T-helper 2 cell treated with Interferon-gamma antibody and Interleukin-4, amounts not matched to agents 5 μg/mL and 100 μg/mL, for 36 hours (primary cell): Measurements from ENCODE around the gene UNC93B1.
"Not testable (repeated sequence)": the region's sequence is repeated elsewhere in the genome, so short reads cannot be mapped to it uniquely, and the experiment has no call there.

Experiments
- DNase-seq: peaks from one replicate; pipeline ENCODE4 v3.0.0; 2021; ENCODE audit warnings: low spot score
- H3K27ac Mint-ChIP-seq: one replicate; pipeline ENCODE4 v1.8.0; 2021; ENCODE audit warnings: mild to moderate bottlenecking, mixed read lengths
- H3K27me3 Mint-ChIP-seq: one replicate; pipeline ENCODE4 v1.8.0; 2021; ENCODE audit warnings: low read depth, mixed read lengths
- H3K36me3 Mint-ChIP-seq: one replicate; pipeline ENCODE4 v1.8.0; 2021; ENCODE audit warnings: low read depth, mixed read lengths
- H3K4me1 Mint-ChIP-seq: one replicate; pipeline ENCODE4 v1.8.0; 2021; ENCODE audit warnings: low read depth, mixed read lengths
- H3K4me3 Mint-ChIP-seq: one replicate; pipeline ENCODE4 v1.8.0; 2022; ENCODE audit warnings: mild to moderate bottlenecking, moderate library complexity, mixed read lengths
- H3K9me3 Mint-ChIP-seq: one replicate; pipeline ENCODE4 v1.8.0; 2021; ENCODE audit warnings: mixed read lengths

UNC93B1 gene

DNA sequence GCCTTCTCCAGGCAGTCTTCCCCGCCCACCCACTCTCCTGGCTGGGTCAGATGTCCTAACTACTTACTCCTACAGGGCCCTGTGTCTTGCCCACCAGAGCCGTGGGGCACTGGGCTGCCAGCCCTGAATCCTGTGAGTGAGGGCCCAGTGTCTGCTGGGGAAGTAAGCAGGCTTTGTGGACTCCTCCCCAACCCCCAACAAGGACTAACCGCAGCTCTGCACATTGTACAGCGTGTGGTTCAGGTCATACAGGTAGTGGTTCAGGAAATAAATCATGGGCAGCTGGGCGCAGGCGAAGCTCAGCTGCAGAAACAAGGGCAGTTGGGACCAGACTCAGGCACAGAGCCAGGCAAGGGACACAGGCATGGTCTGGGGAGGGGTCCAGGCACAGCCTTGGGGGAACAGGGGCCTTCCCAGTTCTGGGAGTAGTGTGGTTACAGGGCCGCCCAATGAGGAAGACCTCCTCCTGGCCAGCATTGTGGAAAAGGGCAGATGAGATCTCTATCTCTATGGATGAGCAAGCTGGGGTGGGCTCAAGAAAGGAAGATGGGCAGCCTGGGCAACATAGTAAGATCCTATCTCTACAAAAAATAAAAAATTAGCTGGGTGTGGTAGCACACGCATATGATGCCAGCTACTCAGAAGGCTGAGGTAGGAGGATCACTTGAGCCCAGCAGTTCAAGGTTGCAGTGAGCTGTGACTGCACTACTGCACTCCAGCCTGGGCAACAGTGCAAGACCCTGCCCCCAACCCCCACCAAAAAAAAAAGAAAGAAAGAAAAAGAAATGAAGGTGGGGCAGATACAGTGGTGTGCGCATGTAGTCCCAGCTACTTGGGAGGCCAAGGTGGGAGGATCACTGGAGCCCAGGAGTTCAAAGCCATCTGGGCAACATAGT lies 5.5 kb downstream of the UNC93B1 start:
- no peak for DNase-seq
- peak overlapping the region; percentile 70 for H3K27ac Mint-ChIP-seq
- H3K9me3 Mint-ChIP-seq: no peaks in the 10 kb centered on the region
- peaks cover 15% of the 10 kb centered on the region for H3K4me1 Mint-ChIP-seq
- peaks cover 6% of the 10 kb centered on the region for H3K36me3 Mint-ChIP-seq
- H3K27me3 Mint-ChIP-seq: no peaks in the 10 kb centered on the region
- H3K4me3 Mint-ChIP-seq: peak overlapping the region; percentile 52

DNA sequence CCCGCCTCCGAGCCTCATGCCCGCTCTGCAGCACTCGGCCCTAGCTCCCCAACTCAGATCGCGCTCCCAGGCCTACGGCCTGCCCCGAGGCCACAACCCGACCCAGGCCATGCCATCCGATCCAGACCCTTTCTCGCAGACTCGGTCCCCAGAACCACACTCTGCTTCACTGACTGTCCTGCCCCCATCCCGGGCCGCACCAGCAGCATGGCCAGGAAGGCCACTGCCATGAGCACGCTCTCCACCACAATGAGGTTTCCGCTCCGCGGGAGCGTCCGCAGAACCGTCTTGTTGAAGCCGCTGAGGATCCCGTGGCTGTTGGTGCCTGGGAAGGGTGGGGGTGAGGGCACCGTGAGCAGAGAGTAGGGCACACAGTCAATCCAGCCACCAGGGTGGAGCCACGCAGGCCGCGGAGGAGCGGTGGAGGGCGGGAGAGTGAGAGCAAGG lies 6.4 kb downstream of the UNC93B1 start:
- H3K27ac Mint-ChIP-seq: no peak overlapping the region

DNA sequence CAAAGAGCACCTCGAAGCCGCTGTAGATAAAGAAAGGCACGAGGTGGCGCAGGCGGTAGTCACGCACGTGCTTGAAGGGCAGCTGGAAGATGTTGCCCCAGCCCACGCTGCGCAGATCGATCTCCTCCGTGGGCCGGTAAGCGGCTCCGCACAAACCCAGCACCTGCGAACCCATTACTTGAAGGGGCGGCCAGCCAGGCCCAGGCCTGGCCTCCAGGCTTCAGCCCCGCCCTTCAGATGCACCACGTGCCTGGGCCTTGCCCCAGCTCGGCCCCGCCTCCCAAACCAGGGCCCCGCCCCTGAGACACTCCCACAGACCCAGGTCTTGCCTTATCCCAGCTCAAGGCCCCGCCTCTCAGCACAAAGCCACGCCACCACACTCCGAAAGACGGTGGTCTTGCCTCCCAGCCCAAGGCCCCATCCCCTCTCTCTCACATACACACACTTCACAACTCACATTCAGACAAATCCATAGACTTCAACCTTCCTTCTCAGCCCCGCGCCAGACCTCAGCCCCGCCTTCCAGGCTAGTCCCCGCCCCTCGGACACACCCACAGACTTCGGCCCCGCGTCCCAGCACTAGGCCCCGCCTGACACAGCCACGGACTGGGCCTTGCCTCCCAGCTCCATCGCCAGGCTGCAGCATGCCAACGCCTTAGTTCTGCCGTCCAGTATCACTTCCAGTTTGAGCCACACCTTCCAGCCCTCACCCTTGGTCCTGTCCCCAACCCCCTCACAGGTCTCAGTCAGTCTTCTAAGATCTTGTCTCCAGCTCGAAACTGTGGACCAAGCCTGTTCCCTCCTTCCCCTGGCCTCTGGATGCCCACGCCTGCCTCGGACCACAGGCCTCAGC lies 7.0 kb downstream of the UNC93B1 start:
- no peaks in the 10 kb centered on the region for H3K27me3 Mint-ChIP-seq
- H3K9me3 Mint-ChIP-seq: no peaks in the 10 kb centered on the region
- H3K4me3 Mint-ChIP-seq: no peak overlapping the region
- H3K36me3 Mint-ChIP-seq: peaks cover 6% of the 10 kb centered on the region
- H3K4me1 Mint-ChIP-seq: peaks cover 13% of the 10 kb centered on the region
- peak overlapping the region; percentile 63 for H3K27ac Mint-ChIP-seq
- DNase-seq: peak; percentile 32

More for the DNA sequence above, 6.4 kb downstream of the UNC93B1 start:
- Mint-ChIP-seq H3K9me3 (no peaks in the 10 kb centered on the region), H3K36me3 (peaks cover 6% of the 10 kb centered on the region), H3K4me1 (peaks cover 15% of the 10 kb centered on the region), H3K27me3 (no peaks in the 10 kb centered on the region), H3K4me3 (peak overlapping the region; percentile 12)
- DNase-seq: no peak

DNA sequence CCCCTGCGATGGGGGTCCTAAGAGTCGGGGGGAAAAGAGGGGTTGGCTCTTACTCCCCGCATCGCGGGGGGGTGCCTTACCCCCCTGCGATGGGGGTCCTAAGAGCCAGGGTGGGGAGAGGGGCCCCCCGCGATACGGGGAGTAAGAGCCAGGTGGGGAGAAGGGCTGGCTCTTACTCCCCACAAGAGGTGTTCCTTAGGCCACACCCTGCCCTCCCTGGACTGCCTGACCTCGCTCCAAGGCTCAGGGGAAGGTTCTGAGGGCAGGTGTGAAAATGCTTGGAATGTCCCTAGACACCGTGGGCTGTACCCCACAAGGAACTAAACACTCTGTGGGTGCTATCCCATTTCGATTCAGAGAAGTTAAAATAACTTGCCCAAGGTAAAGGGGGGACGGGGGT lies 7.8 kb downstream of the UNC93B1 start:
- H3K27me3 Mint-ChIP-seq: no peaks in the 10 kb centered on the region
- DNase-seq: no peak
- H3K4me1 Mint-ChIP-seq: peaks cover 13% of the 10 kb centered on the region
- H3K27ac Mint-ChIP-seq: no peak overlapping the region
- H3K9me3 Mint-ChIP-seq: no peaks in the 10 kb centered on the region
- peaks cover 6% of the 10 kb centered on the region for H3K36me3 Mint-ChIP-seq
- H3K4me3 Mint-ChIP-seq: no peak overlapping the region

DNA sequence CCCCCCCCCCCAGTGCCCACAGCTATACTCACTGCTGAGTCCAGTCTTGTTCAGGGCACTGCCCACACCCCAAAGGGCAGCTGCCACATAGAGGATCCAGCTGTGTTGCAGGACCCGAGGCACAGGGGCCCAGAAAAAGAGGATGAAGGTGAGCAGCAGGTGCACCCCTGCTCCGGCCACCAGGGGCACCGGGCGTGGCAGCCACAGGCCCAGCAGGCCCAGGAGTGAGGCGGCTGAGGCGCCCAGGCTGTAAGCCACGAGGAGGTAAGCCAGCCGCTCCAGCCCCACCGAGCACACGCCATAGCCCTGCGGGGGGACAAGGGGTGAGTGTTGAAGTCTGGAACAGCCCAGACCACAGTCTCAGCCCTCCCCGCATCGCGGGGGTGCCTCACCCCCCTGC lies 8.3 kb downstream of the UNC93B1 start:
- H3K9me3 Mint-ChIP-seq, DNase-seq, H3K36me3 Mint-ChIP-seq, H3K4me3 Mint-ChIP-seq, H3K27ac Mint-ChIP-seq, H3K27me3 Mint-ChIP-seq: not testable (repeated sequence)
- peaks cover 13% of the 10 kb centered on the region for H3K4me1 Mint-ChIP-seq

DNA sequence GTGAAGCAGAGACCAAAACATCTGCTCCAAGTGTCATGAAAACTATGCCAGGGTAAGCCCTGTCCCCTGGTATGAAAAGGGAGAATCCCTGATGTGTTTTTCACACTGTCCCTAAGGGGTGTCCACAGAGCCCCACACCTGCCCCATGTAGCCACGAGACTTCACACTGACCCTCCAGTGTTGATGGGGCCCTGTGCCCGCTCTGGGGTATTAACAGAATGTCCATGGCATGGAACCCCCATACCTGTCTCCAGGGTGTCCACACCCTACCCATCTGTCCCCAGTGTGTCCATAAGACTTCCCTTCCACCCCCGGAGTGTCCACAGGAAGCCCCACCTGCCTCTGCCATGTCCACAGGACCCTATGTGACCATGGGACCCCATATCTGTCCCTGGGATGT lies 8.8 kb downstream of the UNC93B1 start:
- H3K27ac Mint-ChIP-seq, H3K9me3 Mint-ChIP-seq, DNase-seq, H3K36me3 Mint-ChIP-seq, H3K4me3 Mint-ChIP-seq, H3K27me3 Mint-ChIP-seq: not testable (repeated sequence)
- H3K4me1 Mint-ChIP-seq: peaks cover 13% of the 10 kb centered on the region

DNA sequence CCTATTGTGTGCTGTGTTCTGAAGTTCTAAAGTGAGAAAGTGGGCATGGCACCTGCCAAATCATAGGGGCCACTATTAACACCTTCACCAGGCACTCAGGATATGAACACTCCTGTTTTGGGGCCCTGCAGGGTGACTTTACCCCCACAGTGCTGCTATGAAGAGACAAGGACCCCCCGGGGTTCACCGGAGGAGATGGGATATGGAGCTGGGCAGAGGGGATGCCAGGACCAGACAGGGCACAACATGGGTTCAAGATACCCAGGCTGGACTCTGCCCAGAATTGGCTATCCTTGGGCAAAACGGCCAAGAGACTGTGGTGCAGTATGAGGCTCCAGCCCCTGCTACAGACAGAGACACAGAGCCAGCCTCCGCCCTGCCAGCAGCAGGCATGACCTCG lies 9.5 kb downstream of the UNC93B1 start:
- not testable (repeated sequence) for H3K9me3 Mint-ChIP-seq, H3K27me3 Mint-ChIP-seq, H3K27ac Mint-ChIP-seq, DNase-seq, H3K36me3 Mint-ChIP-seq, H3K4me3 Mint-ChIP-seq
- peaks cover 13% of the 10 kb centered on the region for H3K4me1 Mint-ChIP-seq

DNA sequence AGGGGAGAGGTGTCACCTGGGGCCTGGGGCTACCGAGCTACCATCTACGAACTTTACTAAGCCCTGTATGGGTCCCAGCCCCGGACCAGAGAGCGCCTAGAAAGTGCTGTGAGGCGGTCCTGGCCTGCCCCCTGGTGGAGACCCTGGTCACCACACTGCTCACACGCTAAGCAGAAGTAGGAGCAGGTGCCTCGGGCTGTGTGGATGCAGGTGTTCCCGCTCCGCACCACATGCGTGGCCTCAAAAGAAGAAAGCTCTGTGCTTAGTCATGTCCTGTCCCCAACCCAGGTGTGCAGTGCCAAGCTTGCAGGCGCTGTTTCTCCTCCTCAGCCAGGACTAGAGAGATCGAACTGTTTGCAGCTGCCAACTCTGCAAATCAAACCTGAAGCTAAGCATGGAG lies 10.1 kb downstream of the UNC93B1 start:
- not testable (repeated sequence) for H3K36me3 Mint-ChIP-seq, H3K9me3 Mint-ChIP-seq, H3K27me3 Mint-ChIP-seq, H3K4me3 Mint-ChIP-seq
- peak; percentile 32 for DNase-seq
- Mint-ChIP-seq H3K27ac (peak overlapping the region; percentile 45), H3K4me1 (peaks cover 13% of the 10 kb centered on the region)

DNA sequence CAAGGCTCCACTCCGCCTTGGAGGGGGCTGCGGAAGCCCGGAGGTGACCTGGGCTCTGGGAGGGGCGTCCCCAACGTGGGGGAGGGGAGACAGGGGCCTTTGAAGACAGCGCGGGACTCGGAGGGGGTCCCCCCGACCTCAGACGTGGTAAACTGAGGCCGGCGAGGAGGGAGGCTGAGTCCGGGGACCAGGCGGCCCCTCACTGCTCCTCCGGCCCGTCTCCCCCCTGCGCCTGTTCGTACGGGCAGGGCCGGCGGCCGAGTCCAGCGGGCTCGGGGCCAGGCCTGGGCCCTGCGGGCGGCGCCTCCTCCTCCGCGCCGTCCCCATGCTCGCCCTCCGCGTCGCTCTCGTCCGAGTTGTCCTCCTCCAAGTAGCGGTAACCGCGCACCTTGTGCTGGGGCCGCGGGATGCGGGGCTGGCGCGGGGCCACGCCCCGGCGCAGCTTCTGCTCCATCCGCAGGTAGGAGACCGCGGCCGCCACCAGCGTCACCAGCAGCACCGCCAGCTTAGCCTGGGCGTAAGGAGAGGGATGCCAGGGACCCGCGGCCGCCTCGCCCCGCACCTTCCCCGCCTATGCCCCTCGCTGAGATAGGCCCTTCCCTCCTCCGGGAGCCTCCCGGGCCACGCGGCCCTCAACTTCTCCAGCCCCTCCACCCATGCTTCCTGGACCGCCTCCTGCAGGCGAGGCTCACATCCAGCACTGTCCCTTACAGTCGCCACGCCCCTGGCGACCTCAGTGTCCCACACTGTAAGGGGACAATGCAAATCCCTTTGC lies 12.4 kb downstream of the UNC93B1 start:
- not testable (repeated sequence) for H3K27me3 Mint-ChIP-seq, H3K4me1 Mint-ChIP-seq, DNase-seq, H3K36me3 Mint-ChIP-seq, H3K27ac Mint-ChIP-seq, H3K9me3 Mint-ChIP-seq, H3K4me3 Mint-ChIP-seq

DNA sequence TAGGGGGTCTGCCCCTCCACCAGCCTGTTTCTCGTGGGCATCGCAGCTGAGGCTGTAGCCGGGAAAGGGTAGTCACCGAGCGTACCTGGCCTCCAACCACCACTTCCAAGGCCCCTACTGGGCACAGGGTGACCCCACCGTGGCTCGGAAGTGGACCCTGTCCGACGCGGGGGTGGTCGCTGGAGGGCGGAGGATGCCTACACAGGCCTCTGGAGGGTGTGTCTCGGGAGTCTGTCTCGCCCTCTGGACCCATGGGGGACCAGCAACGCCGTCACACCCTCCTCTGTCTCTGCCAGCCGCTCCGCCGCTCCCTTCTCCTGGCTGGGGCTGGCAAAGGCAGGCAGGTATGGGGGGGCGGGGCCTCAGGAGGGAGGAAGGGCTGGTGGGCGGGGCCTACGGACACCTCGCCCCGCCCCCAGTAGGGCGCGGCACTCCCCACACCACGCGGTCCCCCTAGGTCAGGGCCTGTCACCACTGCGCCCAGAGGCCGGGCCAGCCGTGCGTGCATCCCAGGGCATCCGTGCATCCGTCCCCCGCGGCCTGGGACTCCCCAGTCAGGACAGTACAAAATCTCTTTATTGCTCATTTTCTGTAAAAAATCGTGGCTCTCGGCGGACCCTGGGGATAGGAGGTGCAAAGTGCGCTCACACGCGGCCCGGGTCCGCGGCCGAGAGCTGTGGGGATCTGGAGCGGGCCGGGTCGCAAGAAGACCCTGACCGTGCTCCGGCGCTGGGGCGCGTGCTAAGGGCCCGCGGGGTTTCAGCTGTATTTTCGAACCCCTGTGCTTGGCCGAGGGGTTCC lies 13.2 kb downstream of the UNC93B1 start:
- H3K27me3 Mint-ChIP-seq, H3K36me3 Mint-ChIP-seq, H3K4me3 Mint-ChIP-seq, H3K27ac Mint-ChIP-seq, H3K4me1 Mint-ChIP-seq, H3K9me3 Mint-ChIP-seq, DNase-seq: not testable (repeated sequence)

DNA sequence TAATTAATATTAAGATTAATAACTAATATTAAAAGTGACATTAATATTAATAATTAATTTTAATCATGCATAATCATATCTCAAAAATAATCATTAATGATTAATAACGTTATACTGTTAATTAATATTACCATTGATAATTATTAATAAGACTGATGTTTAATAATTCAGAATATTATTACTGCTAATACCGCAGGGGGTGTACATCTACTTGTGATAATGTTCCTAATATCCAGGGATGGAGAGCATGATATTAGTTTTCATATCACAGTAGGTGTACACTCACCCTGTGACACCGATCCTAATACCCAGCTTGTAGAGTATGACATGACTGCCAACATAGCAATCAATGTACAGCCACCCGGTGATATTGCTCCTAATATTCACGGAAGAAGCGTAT lies 18.6 kb downstream of the UNC93B1 start:
- not testable (repeated sequence) for H3K36me3 Mint-ChIP-seq, H3K4me3 Mint-ChIP-seq, H3K27ac Mint-ChIP-seq, DNase-seq, H3K9me3 Mint-ChIP-seq, H3K4me1 Mint-ChIP-seq, H3K27me3 Mint-ChIP-seq

DNA sequence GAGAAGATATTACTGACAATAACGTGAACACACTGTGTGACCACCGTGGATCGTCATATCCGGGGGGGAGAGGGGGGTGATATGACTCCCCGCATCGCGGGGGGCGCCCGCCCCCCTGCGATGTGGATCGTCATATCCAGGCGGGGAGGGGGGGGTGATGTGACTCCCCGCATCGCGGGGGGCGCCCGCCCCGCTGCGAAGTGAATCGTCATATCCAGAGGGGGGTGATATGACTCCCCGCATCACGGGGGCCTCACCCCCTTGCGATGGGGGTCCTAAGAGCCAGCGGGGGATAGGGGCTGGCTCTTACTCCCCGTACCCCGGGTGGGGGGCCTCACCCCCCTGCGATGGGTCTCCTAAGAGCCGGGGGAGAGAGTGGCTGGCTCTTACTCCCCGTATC lies 19.9 kb downstream of the UNC93B1 start:
- no peak overlapping the region for H3K4me3 Mint-ChIP-seq
- H3K4me1 Mint-ChIP-seq: peaks cover 3% of the 10 kb centered on the region
- no peaks in the 10 kb centered on the region for H3K9me3 Mint-ChIP-seq
- no peaks in the 10 kb centered on the region for H3K27me3 Mint-ChIP-seq
- H3K36me3 Mint-ChIP-seq: no peaks in the 10 kb centered on the region
- H3K27ac Mint-ChIP-seq: no peak overlapping the region
- no peak for DNase-seq

DNA sequence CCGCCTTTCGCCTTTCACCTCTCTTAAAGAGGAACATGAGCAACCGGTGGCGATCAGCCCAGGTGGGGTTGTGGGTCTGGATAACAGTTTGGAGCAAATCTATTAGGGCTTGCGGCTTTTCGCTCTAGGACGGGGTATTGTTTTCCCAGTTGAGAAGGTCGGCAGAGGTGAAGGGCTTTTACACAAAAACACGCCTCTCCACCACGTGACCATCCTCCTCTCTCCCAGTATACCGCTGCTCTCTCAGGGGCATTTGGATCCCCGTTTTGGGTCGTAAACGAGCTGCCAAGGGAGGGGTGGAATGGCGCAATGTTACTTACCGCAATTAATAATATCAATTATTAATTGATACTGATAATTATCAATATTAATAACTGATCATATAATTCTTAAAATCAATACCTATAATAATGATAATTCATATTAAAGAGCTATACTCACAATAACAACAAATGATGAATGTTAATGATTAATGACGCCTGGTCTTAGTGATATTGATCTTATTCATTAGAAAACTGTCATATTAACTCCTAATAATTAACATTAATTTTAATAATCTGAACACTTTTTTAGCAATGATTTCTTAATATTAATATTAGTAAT lies 21.5 kb downstream of the UNC93B1 start:
- DNase-seq, H3K4me3 Mint-ChIP-seq, H3K27me3 Mint-ChIP-seq, H3K4me1 Mint-ChIP-seq, H3K27ac Mint-ChIP-seq, H3K9me3 Mint-ChIP-seq, H3K36me3 Mint-ChIP-seq: not testable (repeated sequence)
